IPS-18c (cell line): ENCODE measurements around the gene DTL.
"Not testable (repeated sequence)": the region's sequence is repeated elsewhere in the genome, so short reads cannot be mapped to it uniquely, and the experiment has no call there.

Source experiments
- H3K4me3 ChIP-seq: 2 replicates; pipeline ENCODE4 v1.7.0; 2013; ENCODE audit warnings: low read depth, mild to moderate bottlenecking, low read length, moderate library complexity; ENCODE audit not compliant: insufficient read depth
- H3K9me3 ChIP-seq: one replicate; pipeline ENCODE4 v1.6.1; 2013; ENCODE audit warnings: mild to moderate bottlenecking, low read length, moderate library complexity; ENCODE audit not compliant: control insufficient read depth, insufficient read depth

DTL gene

GRCh38 chr1:212027727-212028126 lies 7.8 kb upstream of the DTL start:
- H3K4me3 ChIP-seq: not testable (repeated sequence)

DNA sequence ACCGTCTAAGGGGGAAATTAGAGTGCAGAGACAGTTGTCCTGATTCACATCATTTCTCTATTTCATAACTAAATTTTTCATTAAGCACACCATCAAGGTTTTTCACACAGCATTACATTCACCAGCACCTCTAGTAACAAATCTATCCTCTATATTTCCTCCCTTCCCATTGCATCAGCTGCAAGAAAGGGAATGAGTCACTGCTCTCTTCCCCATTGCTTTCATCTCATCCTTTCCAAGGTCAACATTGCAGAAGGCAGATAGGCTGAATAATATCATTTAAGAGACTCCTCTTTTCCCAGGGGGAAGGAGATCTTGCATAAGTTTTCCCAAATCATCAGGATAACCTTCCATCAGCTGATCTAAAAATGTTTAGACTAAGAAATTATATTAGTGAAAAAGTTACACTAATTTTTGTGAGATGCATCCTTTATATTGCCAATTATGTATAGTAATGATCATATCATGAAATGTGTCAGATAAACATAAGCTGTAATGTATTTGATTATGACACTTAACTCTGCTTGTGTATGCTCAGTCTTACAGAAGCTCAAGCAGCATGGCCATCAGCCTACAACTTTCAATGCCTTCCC lies 4.5 kb upstream of the DTL start:
- no peaks in the 10 kb centered on the region for H3K9me3 ChIP-seq
- no peak overlapping the region for H3K4me3 ChIP-seq

More at GRCh38 chr1:212027727-212028126, 7.8 kb upstream of the DTL start:
- H3K9me3 ChIP-seq: not testable (repeated sequence)

DNA sequence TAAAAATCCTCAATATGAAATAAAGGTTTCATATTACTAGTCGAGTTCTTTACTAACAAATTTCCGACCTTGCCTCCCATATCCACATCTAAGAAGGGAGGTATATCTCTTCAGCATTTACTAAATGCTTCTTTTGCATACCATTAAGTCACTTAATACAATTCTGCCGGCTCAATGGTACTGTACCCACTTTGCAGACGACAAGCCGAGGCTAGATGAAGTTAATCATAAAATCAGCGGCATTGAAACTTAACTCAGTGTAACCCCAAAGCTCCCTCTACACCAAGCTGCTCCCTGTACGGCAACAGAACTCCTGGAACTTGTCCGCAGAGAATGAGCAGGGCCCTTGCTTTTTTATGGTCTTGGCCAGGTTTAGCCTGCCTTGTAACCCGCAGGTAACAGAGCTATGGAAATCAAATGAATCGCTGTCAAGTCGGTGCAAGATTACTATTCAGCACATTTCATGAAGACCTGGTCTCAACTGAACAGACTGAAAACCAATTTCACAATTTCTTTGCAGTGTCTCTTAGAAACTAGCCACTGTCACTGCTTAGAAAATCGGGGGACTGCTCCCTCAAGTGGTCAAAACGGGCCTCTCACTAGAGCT lies 929 bp upstream of the DTL start:
- H3K4me3 ChIP-seq: peak overlapping the region; percentile 59
- no peaks in the 10 kb centered on the region for H3K9me3 ChIP-seq

- Histone ChIP-seq H3K4me3 (peak overlapping the region; percentile 60), H3K9me3 (no peaks in the 10 kb centered on the region)
Observed at GRCh38 chr1:212035835-212036605, 472 bp downstream of the DTL start.

DNA sequence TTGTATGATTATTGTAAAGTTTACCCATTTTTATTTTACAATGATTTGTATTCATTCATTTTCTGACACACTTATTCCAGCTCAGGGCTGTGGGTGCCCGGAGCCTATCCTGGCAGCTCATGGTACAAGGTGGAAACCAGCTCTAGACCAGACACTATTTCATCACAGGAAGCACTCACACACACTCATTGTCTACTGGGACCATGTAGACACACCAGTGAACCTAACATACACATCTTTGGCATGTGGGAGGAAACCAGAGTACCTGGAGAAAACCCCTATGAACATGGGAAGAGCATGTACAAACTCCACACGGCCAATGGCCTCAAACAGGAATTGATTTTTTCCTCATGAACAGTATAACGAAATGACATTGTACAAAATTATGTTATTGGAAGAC lies 2.4 kb downstream of the DTL start:
- H3K4me3 ChIP-seq: no peak overlapping the region
- no peaks in the 10 kb centered on the region for H3K9me3 ChIP-seq

GRCh38 chr1:212039622-212040021 lies 4.1 kb downstream of the DTL start:
- no peaks in the 10 kb centered on the region for H3K9me3 ChIP-seq

DNA sequence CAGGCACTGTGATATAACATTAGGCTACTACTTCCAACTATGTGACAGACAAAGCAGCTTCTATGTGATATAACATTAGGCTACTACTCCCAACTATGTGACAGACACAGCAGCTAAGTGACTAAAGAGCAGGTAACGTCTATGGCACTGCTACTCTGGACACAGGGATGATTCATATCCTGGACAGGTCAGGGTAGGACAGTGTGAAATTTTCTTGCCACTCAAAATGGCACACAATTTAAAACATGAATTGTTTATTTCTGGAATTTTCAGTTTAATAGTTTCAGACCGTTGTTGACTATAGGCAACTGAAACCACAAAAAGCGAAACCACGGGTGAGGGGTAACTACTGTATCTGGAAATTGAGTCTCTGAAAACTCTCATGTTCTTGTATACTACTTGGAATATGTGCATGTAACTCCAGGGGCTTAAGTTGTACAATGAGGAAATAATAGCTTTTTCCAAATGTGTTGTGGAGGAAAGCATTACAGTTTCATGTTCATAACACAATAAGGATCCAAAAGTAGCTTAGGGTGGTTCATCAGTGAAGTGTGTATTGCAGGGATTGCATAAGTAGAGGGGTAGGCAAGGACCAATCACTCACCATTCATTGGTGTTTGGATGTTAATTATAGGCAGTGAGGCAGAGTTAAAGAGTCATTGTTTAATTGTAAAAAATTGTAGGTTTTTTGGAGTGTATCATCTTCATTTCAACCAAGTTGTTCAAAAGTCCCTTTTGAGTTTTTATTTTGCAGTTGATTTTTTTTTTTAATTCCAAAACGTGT lies 5.3 kb downstream of the DTL start:
- H3K9me3 ChIP-seq: no peaks in the 10 kb centered on the region
- no peak overlapping the region for H3K4me3 ChIP-seq

More at GRCh38 chr1:212039622-212040021, 4.1 kb downstream of the DTL start:
- no peak overlapping the region for H3K4me3 ChIP-seq

DNA sequence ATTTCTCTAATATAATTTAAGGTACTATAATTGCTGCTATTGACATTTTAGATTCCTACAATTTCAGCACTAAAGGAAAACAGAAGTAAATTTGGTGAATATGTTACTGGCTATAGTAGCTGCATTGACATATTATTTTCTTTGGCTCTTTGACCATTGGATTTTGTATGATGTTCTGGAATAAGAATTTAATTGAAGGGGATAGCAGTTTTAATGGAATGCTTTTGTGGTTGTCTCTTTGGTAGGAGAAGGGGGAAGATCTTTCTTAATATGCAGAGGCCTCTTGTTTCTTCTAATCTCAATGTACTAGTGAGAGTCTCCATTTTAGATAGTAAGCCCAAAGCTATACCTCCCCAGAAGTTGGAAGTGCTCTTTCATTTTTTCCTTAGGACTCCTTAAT lies 6.9 kb downstream of the DTL start:
- no peaks in the 10 kb centered on the region for H3K9me3 ChIP-seq

GRCh38 chr1:212044851-212045250 lies 9.3 kb downstream of the DTL start:
- H3K4me3 ChIP-seq: no peak overlapping the region
- H3K9me3 ChIP-seq: no peaks in the 10 kb centered on the region

More for the DNA sequence above, 6.9 kb downstream of the DTL start:
- no peak overlapping the region for H3K4me3 ChIP-seq

GRCh38 chr1:212045981-212046380 lies 10.4 kb downstream of the DTL start:
- Histone ChIP-seq H3K4me3 (no peak overlapping the region), H3K9me3 (no peaks in the 10 kb centered on the region)

DNA sequence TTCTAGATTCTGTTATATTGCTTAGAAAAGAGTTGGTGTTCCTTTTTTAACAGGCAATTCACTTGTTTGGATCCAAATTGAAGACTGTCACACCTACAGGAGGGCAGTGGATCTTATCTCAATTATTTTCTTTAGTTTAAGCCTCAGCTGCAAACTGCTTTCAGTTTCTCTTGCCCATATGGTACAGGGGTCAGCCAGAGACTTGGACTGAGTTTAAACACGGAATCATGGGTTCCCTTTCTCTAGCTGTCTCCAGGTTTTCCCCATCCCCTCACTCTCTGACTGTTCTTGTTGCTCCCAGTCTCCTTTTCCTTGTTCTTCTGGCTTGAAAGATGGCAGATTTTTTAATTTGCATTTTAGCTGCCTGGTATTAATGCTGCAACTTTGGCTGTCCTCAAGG lies 18.4 kb downstream of the DTL start:
- Histone ChIP-seq H3K9me3 (no peaks in the 10 kb centered on the region), H3K4me3 (no peak overlapping the region)

GRCh38 chr1:212055333-212055732 lies 19.8 kb downstream of the DTL start:
- Histone ChIP-seq H3K4me3 (no peak overlapping the region), H3K9me3 (no peaks in the 10 kb centered on the region)

- no peaks in the 10 kb centered on the region for H3K9me3 ChIP-seq
- no peak overlapping the region for H3K4me3 ChIP-seq
Observed at GRCh38 chr1:212060632-212061472, 25.3 kb downstream of the DTL start.

GRCh38 chr1:212062832-212063438 lies 27.4 kb downstream of the DTL start:
- H3K4me3 ChIP-seq: no peak overlapping the region
- no peaks in the 10 kb centered on the region for H3K9me3 ChIP-seq

DNA sequence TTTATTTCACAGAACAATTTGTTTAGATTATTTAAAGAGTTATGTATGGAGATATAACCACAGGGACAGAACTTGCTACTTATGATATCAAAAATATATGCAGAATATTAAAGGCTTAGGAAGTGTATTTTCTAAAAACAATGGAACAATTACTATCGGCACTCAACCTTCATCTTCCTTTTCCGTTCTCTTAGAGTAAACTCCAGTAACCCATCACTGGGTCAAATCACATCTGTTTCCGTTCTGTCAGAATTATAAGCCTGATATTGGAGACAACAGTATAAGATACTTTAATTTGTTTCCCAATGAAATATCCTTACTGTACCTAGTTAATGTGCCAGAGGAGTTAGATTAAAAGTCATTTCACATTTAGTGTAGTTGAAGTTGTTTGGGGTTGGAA lies 32.2 kb downstream of the DTL start:
- Histone ChIP-seq H3K4me3 (no peak overlapping the region), H3K9me3 (no peaks in the 10 kb centered on the region)

- Histone ChIP-seq H3K4me3 (no peak overlapping the region), H3K9me3 (no peaks in the 10 kb centered on the region)
Observed at GRCh38 chr1:212070720-212071302, 35.3 kb downstream of the DTL start.
